Hematopoietic multipotent progenitor cell (in vitro differentiated cells): Measurements from ENCODE around the gene RXRG. TPM values are rescaled to one million over a fixed set of nuclear protein-coding genes. Genes with fewer than 3 reads are reported as not detected.

Source experiments
- DNase-seq, 3 donors: peaks; one replicate each; pipeline ENCODE4 v3.0.0-alpha.2; 2011 to 2015; ENCODE audit warnings: low read depth in 2 of 3, low spot score in 2 of 3
- total RNA-seq: library from RNA; depleted of rRNA; stranded (reverse); fragments of >200 nt; gene quantifications from one replicate; pipeline ENCODE4 v1.2.3, GENCODE V29; 2012

The RXRG gene
- total RNA-seq, 1 donor, result not detected

- DNase-seq, result peak in 2 of 3 donors; percentile 73 to 76
These were observed 68.7 kb downstream of the RXRG start for GRCh38 chr1:165376041-165376810.

GRCh38 chr1:165375623-165376022 is 69.3 kb downstream of the RXRG start:
- no peak for DNase-seq

GRCh38 chr1:165371588-165372225 is 73.2 kb downstream of the RXRG start:
- DNase-seq, result peak in 1 of 3 donors; percentile 47

DNA sequence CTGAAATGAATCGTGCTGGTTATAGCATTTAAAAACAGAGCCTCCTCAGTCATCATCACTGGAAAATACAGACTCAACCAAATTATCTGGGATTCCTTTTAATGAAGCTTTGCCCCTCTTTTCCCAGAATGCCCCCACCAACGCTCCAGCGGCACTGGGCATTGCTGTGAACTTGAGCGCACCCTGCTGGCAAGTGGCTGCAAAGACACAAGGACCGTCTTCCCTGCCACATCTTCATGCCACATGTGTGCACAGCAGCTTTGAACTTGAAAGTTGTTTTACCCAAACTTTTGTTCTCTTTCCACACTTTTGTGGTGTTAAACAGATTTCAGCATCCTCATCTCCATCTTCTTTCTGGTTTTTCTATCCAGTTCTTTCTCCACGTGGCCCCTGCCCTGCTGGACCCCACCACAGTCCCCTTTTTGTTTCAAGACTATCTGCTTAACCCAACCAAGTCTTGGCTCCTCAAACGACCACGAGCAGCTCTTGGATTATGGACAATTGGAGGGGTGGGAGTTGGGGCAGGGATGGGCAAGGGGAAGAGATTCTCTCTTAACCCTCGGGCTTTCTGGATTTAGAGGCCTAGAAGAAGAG is 75.6 kb downstream of the RXRG start:
- DNase-seq, result peak in 2 of 3 donors; percentile 9 to 68

GRCh38 chr1:165367375-165367993 is 77.4 kb downstream of the RXRG start:
- peak; percentile 47 to 83 (median 64) for DNase-seq

DNA sequence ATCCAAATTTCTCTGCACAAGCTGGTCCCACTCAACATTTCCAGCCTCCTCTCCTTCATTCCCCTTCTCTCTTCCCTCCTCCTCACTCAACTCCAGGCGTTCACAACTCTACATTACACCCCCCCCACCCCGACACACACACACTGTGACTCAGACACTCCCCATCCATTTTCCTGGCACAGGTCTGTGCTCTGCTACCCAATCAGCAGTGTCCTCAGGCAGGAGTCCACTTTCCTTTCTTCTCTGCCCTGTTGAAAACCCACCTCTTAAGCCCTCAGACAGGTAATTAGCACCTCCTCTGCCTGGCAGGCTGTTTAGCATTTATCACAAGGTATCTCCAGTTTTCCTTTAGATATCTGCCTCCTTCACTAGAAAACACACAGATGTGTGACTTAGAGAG is 79.6 kb downstream of the RXRG start:
- no peak for DNase-seq

- no peak for DNase-seq
These were observed 80.3 kb downstream of the RXRG start for GRCh38 chr1:165364568-165365133.

GRCh38 chr1:165356876-165357275 is 88.0 kb downstream of the RXRG start:
- no peak for DNase-seq

- DNase-seq, result no peak
These were observed 88.7 kb downstream of the RXRG start, which contains the start of gene LMX1A for GRCh38 chr1:165355977-165356811. Gene LMX1A (minus strand): TSS chr1:165356715. CDS start chr1:165355559, 1,156 bp downstream.

DNA sequence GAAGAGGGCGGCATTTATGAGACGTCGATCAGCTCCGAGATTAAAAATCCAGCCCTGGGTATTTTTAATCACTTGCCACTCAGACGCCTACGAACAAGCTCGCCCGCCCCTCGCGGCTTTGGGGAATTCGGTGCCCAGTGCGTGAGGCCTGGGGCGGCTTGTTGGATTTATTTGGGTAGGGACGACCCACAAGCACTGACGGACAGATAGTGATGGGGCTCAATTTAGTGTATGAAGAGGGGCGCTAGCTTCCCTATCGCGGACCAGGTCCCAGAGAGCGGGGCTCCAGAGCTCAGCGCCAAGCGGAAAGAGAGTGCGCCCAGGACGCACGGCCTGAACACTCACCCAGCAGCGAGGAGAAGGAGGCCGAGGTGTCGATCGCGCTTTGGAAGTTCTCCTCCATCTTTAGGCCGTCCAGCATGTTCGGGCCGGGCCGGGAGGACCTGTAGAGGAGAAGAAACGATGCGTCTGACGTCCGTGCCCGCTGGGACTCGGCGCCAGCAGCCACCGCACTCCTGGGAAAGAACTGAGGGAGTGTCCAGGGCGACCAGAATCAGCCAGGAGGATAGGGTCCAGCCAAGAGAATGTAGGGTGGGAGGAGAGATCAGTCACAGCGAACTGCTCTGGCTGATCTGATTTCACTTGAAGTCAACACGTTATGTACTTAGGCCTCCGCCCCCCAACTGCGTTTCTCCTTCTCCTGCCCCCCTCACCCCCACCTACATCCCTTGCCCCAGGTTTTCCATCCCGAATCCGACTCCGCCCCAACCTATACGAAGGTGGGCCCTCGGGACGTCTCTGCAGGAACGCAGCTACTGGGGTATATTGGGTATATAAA is 89.6 kb downstream of the RXRG start:
- DNase-seq, result no peak

- no peak for DNase-seq
These were observed 90.2 kb downstream of the RXRG start for GRCh38 chr1:165354739-165355138.

- DNase-seq, result no peak
These were observed 90.9 kb downstream of the RXRG start for GRCh38 chr1:165353731-165354671.

GRCh38 chr1:165352442-165353293 is 92.3 kb downstream of the RXRG start:
- no peak for DNase-seq

GRCh38 chr1:165351863-165352441 is 93.0 kb downstream of the RXRG start:
- DNase-seq, result no peak
